Lower lobe of right lung (tissue), 2 donors: ENCODE results near the gene SF3B1. TPM values are rescaled to one million over a fixed set of nuclear protein-coding genes. Genes with fewer than 3 reads are reported as not detected.
"Not testable (repeated sequence)": the region's sequence is repeated elsewhere in the genome, so short reads cannot be mapped to it uniquely, and the experiment has no call there.

Source experiments
- ATAC-seq, 2 donors: fragments of 200-7000 bp; cut with Tn5 transposase; one replicate each; pipeline ENCODE4 v1.9.1; 2020 to 2022; ENCODE audit warnings: mild to moderate bottlenecking in 2 of 2, moderate library complexity in 2 of 2
- DNase-seq: peaks from one replicate; pipeline ENCODE4 v3.0.0-alpha.2; 2020
- H3K27ac ChIP-seq: fragments of 200-600 bp; one replicate; pipeline ENCODE4 v1.8.0; 2022
- H3K27me3 ChIP-seq: fragments of 200-600 bp; one replicate; pipeline ENCODE4 v1.8.0; 2022; ENCODE audit warnings: low read depth
- H3K36me3 ChIP-seq: fragments of 200-600 bp; one replicate; pipeline ENCODE4 v1.8.0; 2022; ENCODE audit warnings: mild to moderate bottlenecking
- H3K4me1 ChIP-seq: fragments of 200-600 bp; one replicate; pipeline ENCODE4 v1.8.0; 2022
- H3K4me3 ChIP-seq: fragments of 200-600 bp; one replicate; pipeline ENCODE4 v1.8.0; 2022; ENCODE audit warnings: mild to moderate bottlenecking
- H3K9me3 ChIP-seq: fragments of 200-600 bp; one replicate; pipeline ENCODE4 v1.8.0; 2022
- intact Hi-C: fragments of 100-400 bp; cut with DNase I; formaldehyde crosslinking; loops from one replicate; pipeline ENCODE4 v1.11.0; 2022
- total RNA-seq: library from RNA; stranded (reverse); fragmentation: NEBNext Ultra II Directional; extraction: Animal tissue kit (Norgen Biotek cat#: 25700); gene quantifications from one replicate; pipeline ENCODE4 v1.2.1, GENCODE V29; 2021
- TF ChIP-seq, protein P1 (sequence below): fragments of 200-600 bp; IDR thresholded peaks from one replicate; pipeline ENCODE4 v1.8.0; 2022; ENCODE audit warnings: antibody characterized with exemption, mild to moderate bottlenecking
- donor health status: DM: no; HTN: yes; CAD: no; lungs with severe emphysema.

SF3B1 gene
- total RNA-seq, 1 donor from 2014 or later = 230 TPM

DNA sequence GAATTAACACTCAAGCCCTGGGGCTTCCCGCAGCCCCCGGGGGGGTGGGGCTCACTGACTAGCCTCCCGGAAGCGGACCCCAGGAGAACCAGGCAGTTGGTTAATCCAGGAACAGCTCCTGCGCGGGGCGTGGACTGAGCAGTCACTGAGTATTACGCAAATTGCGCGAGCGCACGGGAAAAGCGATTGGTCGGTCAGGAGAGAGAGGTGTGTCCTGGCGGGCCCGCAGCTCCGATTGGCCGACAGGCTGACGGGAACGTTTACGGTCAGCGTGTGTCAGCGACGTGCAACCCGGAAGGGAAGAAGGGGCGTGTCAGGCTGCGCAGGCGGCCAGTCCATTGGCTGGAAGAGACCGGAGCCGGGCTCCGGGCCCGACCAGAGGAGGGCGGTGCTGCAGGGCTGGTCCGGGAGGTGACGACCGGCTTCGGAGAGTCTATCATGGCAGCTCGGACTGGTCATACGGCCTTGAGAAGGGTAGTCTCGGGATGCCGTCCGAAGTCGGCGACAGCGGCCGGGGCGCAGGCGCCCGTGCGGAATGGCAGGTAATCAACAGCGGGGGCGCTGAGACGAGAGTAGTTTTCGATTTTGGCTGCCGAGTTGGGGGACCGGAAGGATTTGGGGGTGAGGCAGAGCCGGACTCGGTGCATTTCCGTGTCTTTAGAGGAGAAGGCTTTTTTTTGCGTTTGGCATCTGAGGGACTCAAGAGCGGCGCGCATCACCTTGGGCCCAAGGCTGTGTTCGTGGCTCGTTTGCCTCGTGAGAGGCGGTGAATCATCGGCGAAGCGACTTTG lies 18.5 kb upstream of the SF3B1 start, which contains the start of gene COQ10B:
TSS of gene COQ10B (plus strand) at position 430 of the 791 bp plus-strand sequence. CDS start at position 439, 9 bp downstream.
- Histone ChIP-seq H3K27me3 (no peaks in the 10 kb centered on the region), H3K27ac (peak within 1 kb of the TSS; percentile 100), H3K4me3 (peak within 1 kb of the TSS; percentile 90), H3K9me3 (no peaks in the 10 kb centered on the region), H3K36me3 (no peaks in the 10 kb centered on the region), H3K4me1 (peaks cover 16% of the 10 kb centered on the region)
- DNase-seq (peak; percentile 100), ATAC-seq (peak; percentile 98 to 99)
- intact Hi-C loops = no loop called here
- TF ChIP-seq, protein P1, sequence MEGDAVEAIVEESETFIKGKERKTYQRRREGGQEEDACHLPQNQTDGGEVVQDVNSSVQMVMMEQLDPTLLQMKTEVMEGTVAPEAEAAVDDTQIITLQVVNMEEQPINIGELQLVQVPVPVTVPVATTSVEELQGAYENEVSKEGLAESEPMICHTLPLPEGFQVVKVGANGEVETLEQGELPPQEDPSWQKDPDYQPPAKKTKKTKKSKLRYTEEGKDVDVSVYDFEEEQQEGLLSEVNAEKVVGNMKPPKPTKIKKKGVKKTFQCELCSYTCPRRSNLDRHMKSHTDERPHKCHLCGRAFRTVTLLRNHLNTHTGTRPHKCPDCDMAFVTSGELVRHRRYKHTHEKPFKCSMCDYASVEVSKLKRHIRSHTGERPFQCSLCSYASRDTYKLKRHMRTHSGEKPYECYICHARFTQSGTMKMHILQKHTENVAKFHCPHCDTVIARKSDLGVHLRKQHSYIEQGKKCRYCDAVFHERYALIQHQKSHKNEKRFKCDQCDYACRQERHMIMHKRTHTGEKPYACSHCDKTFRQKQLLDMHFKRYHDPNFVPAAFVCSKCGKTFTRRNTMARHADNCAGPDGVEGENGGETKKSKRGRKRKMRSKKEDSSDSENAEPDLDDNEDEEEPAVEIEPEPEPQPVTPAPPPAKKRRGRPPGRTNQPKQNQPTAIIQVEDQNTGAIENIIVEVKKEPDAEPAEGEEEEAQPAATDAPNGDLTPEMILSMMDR = peak; percentile 45

DNA sequence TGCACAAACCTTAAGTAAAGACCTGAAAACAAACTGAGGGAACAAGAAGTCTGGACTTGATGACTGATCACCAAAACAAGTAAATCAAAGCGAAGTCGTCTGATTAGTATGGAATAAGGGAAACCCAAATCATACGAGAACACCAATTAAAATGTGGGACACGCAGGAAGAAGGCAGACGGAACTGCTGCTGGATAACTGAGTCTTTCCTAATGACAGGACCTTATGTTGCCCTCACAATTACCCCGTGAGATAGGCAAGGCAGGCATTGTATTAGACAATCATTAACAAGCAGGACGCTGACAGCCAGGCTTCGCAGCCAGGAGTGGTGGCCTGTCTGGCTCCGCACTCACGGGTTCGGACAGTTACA lies 17.9 kb upstream of the SF3B1 start:
- no peaks in the 10 kb centered on the region for H3K27me3 ChIP-seq
- peak overlapping the region; percentile 90 for H3K4me3 ChIP-seq
- H3K36me3 ChIP-seq = no peaks in the 10 kb centered on the region
- ATAC-seq = no peak
- H3K27ac ChIP-seq = peak overlapping the region; percentile 100
- TF ChIP-seq, protein P1 = no peak
- DNase-seq = no peak
- intact Hi-C loops = no loop called here
- H3K9me3 ChIP-seq = no peaks in the 10 kb centered on the region
- peaks cover 16% of the 10 kb centered on the region for H3K4me1 ChIP-seq

DNA sequence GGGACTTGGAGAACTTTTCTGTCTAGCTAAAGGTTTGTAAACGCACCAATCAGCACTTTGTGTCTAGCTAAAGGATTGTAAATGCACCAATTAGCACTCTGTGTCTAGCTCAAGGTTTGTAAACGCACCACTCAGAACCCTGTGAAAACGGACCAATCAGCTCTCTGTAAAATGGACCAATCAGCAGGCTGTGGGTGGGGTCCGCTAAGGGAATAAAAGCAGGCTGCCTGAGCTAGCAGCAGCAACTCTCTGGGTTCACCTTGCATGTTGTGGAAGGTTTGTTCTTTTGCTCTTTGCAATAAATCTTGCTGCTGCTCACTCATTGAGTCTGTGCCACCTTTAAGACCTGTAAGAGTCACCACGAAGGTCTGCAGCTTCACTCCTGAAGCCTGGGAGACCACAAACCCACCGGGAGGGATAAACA lies 16.1 kb upstream of the SF3B1 start:
- H3K4me1 ChIP-seq = peaks cover 16% of the 10 kb centered on the region
- H3K4me3 ChIP-seq, ATAC-seq, H3K9me3 ChIP-seq, intact Hi-C loops, H3K36me3 ChIP-seq, H3K27me3 ChIP-seq, H3K27ac ChIP-seq, DNase-seq: not testable (repeated sequence)

DNA sequence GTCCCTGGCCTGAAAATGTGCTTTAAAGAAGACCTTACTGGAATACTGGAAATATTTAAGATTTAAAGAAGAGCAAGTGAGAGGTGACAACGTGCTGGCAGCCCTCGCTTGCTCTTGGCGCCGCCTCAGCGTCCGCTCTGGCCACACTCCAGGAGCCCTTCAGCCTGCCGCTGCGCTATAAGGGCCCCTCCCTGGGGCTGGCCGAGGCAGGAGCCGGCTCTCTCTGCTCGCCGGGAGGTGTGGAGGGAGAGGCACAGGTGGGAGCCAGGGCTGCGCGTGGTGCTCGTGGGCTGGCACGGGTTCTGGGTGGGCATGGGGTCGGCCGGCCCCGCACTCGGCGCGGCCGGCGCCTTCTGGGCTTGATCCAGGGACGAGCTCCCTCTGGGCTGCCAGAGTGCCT lies 15.6 kb upstream of the SF3B1 start:
- no peaks in the 10 kb centered on the region for H3K9me3 ChIP-seq
- H3K4me1 ChIP-seq = peaks cover 16% of the 10 kb centered on the region
- ATAC-seq = no peak
- H3K4me3 ChIP-seq = peak overlapping the region; percentile 18
- no peak overlapping the region for H3K27ac ChIP-seq
- intact Hi-C loops = no loop called here
- peak; percentile 63 for DNase-seq
- no peaks in the 10 kb centered on the region for H3K36me3 ChIP-seq
- TF ChIP-seq, protein P1 = no peak
- no peaks in the 10 kb centered on the region for H3K27me3 ChIP-seq

DNA sequence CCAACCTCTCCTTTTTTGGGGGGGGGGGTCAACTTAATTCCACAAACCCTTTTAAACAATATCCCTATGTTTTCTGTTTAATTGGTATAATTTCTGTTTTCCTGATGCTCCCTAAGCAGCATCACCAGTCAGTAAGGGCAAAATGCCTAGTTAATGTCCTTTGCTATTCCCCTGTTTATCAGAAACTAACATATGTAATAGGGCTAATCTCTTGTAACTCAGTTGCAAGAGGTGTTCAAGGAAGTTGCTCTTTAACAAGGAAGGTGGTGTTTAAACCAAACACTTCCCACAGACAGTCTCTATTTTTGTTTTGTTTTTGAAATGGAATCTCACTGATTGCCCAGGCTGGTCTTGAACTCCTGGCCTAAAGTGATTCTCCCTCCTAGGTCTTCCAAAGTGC lies 12.0 kb upstream of the SF3B1 start:
- intact Hi-C loops = no loop called here
- Histone ChIP-seq H3K9me3 (no peaks in the 10 kb centered on the region), H3K4me3 (no peak overlapping the region), H3K36me3 (no peaks in the 10 kb centered on the region), H3K27me3 (no peaks in the 10 kb centered on the region), H3K27ac (no peak overlapping the region), H3K4me1 (peaks cover 10% of the 10 kb centered on the region)
- TF ChIP-seq, protein P1 = no peak
- ATAC-seq (no peak), DNase-seq (no peak)

DNA sequence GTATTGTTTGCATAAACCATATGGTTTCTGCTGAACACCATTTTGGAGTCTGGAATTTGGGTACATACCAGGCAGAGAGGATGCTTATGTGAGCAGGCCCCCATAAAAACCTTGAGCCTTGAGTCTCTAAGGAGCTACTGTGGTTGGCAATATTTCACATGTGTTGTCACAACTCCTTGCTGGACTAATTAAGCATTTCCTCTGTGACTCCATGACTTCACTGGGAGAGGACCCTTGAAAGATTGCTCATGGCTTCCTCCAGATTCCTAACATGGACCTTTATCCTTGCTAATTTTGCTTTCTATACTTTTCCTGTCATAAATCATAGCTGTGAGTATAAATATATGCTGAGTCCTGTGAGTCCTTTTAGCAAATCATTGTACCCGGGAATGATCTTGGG lies 10.9 kb upstream of the SF3B1 start:
- H3K9me3 ChIP-seq = no peaks in the 10 kb centered on the region
- H3K27me3 ChIP-seq = no peaks in the 10 kb centered on the region
- no peak for ATAC-seq
- no peak overlapping the region for H3K27ac ChIP-seq
- no peak overlapping the region for H3K4me3 ChIP-seq
- TF ChIP-seq, protein P1 = no peak
- H3K36me3 ChIP-seq = no peaks in the 10 kb centered on the region
- peaks cover 10% of the 10 kb centered on the region for H3K4me1 ChIP-seq
- intact Hi-C loops = no loop called here
- DNase-seq = no peak
